ENCODE measurements around the gene CDC26. TPM values are rescaled to one million over a fixed set of nuclear protein-coding genes. Genes with fewer than 3 reads are reported as not detected.
A peak's percentile ranks its signal among the peaks of the same experiment; 100 is the strongest.

Gene CDC26
- total RNA-seq, 2 donors from 2014 or later: 18.4 to 18.6 TPM

DNA sequence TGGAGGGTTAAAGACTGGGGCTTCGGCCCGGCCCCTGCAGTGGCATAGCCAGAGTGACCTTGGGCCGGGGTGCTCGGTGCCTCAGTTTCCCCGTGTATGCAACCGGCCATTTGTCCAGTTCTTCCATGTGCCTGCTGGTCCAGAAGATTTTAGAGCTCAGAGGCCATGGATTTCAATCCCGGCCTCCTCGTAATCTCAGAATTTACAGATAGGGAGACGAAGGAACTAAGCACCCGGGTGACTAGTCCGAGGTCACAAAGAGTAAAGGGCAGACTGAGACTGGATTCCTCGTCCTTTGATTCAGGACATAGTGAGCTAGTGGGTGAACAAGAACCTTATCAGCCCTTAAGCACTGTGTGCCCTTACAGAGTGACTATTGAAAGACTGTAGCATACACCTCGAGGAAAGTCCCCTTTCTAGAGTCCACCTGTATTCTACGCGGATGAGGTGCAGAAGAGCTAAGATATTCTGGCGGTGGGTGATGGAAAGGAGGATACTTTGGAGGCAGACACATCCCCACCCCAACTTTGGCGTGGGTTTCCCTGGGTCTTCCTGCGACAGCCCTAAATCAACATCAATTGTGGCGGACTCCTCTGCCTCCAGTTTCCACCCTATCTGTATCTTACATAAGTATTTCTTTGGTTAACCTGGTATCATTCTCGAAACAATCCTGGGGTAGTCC lies 53.4 kb downstream of the CDC26 start:
- Histone ChIP-seq H3K9me3 (no peaks in the 10 kb centered on the region), H3K4me1 (ENCODE audit: control insufficient read depth in 1 of 2, low read depth in 2 of 2) (peaks cover 15 to 36% of the 10 kb centered on the region in 2 donors), H3K27ac (peak overlapping the region; percentile 70 to 83), H3K36me3 (no peaks in the 10 kb centered on the region), H3K27me3 (replicated peaks; ENCODE audit: insufficient read depth) (no peaks in the 10 kb centered on the region), H3K4me3 (peak overlapping the region; percentile 96)
- ATAC-seq (ENCODE audit: insufficient number of reproducible peaks, low FRiP score, low read depth) (no peak), DNase-seq (ENCODE audit: low spot score) (no peak)
- no peak for TF ChIP-seq CTCF (IDR thresholded peaks at IDR 0.05)

GRCh38 chr9:113221003-113221799 lies 54.2 kb downstream of the CDC26 start, which contains the start of the genes FKBP15 and SLC31A1:
TSS of gene FKBP15 (minus strand) at chr9:113221277. CDS start at chr9:113221243, 34 bp downstream.
TSS of gene SLC31A1 (plus strand) at chr9:113221544. CDS start at chr9:113256149, 34,605 bp downstream.
- DNase-seq (ENCODE audit: low spot score) (peak; percentile 88), ATAC-seq (ENCODE audit: insufficient number of reproducible peaks, low FRiP score, low read depth) (peak; percentile 97)
- Histone ChIP-seq H3K4me3 (peak within 1 kb of the TSS; percentile 96), H3K27ac (peak within 1 kb of the TSS; percentile 75 to 83), H3K36me3 (no peaks in the 10 kb centered on the region), H3K27me3 (replicated peaks; ENCODE audit: insufficient read depth) (no peaks in the 10 kb centered on the region), H3K9me3 (no peaks in the 10 kb centered on the region), H3K4me1 (ENCODE audit: control insufficient read depth in 1 of 2, low read depth in 2 of 2) (peaks cover 15 to 36% of the 10 kb centered on the region in 2 donors)
- no peak for TF ChIP-seq CTCF (IDR thresholded peaks at IDR 0.05)

DNA sequence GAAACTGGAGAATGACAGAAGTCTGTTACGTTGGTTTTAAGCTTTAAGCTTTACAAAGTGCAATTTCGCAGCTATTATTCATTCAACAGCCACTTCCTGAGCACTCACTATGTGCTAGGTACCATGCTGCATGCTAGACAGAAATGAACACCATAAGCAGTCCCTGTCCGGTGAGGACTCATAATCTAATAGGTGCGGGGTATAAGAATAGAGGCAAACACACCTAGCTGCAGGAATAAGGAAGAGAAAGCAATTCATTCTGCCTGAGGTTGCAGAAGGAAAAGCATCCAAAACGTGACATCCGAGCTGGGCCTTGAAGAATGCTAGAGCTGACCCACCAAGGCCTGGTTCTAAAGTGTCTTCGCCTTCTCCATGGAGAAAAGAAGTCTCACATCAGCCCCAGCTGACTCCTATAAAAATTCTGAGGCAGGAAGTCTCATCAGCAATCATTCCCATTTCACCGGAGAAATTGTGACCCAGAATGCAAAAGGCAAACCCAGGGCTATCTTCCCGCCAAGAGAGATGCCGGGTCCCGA lies 54.8 kb downstream of the CDC26 start:
- peaks cover 15 to 36% of the 10 kb centered on the region in 2 donors for H3K4me1 ChIP-seq (ENCODE audit: control insufficient read depth in 1 of 2, low read depth in 2 of 2)
- ATAC-seq (ENCODE audit: insufficient number of reproducible peaks, low FRiP score, low read depth): no peak

GRCh38 chr9:113219969-113220368 lies 55.4 kb downstream of the CDC26 start:
- H3K9me3 ChIP-seq: no peaks in the 10 kb centered on the region
- no peak for TF ChIP-seq CTCF (IDR thresholded peaks at IDR 0.05)
- H3K4me1 ChIP-seq (ENCODE audit: control insufficient read depth in 1 of 2, low read depth in 2 of 2): peaks cover 15 to 36% of the 10 kb centered on the region in 2 donors
- H3K27ac ChIP-seq: no peak overlapping the region
- ATAC-seq (ENCODE audit: insufficient number of reproducible peaks, low FRiP score, low read depth): no peak
- DNase-seq (ENCODE audit: low spot score): no peak
- peak overlapping the region; percentile 96 for H3K4me3 ChIP-seq
- no peaks in the 10 kb centered on the region for H3K36me3 ChIP-seq
- H3K27me3 ChIP-seq (replicated peaks; ENCODE audit: insufficient read depth): no peaks in the 10 kb centered on the region

More for the DNA sequence above, 54.8 kb downstream of the CDC26 start:
- no peak for DNase-seq (ENCODE audit: low spot score)
- H3K27ac ChIP-seq: peak overlapping the region; percentile 75 to 83
- no peak for TF ChIP-seq CTCF (IDR thresholded peaks at IDR 0.05)
- H3K4me3 ChIP-seq: peak overlapping the region; percentile 96
- H3K9me3 ChIP-seq: no peaks in the 10 kb centered on the region
- no peaks in the 10 kb centered on the region for H3K27me3 ChIP-seq (replicated peaks; ENCODE audit: insufficient read depth)
- H3K36me3 ChIP-seq: no peaks in the 10 kb centered on the region
